22Rv1 (cell line): Measurements from ENCODE around the gene MSMP.

Experiments used
- CTCF ChIP-seq: fragments of 450-650 bp; IDR thresholded peaks from 2 replicates; pipeline ENCODE4 v1.5.1; 2017; ENCODE audit warnings: mild to moderate bottlenecking
- ZFX ChIP-seq: fragments of 450-650 bp; IDR thresholded peaks from 2 replicates; pipeline ENCODE4 v1.6.1; 2017; ENCODE audit warnings: antibody characterized with exemption, borderline replicate concordance

GRCh38 chr9:35754264-35754663, at the start of gene MSMP:
- TF ChIP-seq CTCF (no peak), ZFX (no peak)
